ENCODE results near the gene MAEA. TPM values are rescaled to one million over a fixed set of nuclear protein-coding genes. Genes with fewer than 3 reads are reported as not detected.
A peak's percentile ranks its signal among the peaks of the same experiment; 100 is the strongest.

MAEA gene
- total and polyA plus RNA-seq, 2 experiments from 2014 or later = 66.6 to 73.2 TPM

- H2AFZ ChIP-seq = no peak overlapping the region
- 80% methylated on average over 11 of the region's 11 CpGs for WGBS (ENCODE audit: low lambda C conversion rate, missing lambda C conversion rate)
- H3K4me1 ChIP-seq (ENCODE audit: insufficient read depth) = peaks cover 3% of the 10 kb centered on the region
- no peak overlapping the region for H3K4me3 ChIP-seq
- H3K9me3 ChIP-seq (ENCODE audit: low read depth) = no peaks in the 10 kb centered on the region
- H3K27me3 ChIP-seq = no peaks in the 10 kb centered on the region
- peaks cover 9% of the 10 kb centered on the region for H3K79me2 ChIP-seq
- peaks cover under 1% of the 10 kb centered on the region for H4K20me1 ChIP-seq (ENCODE audit: insufficient read depth, poor library complexity, severe bottlenecking)
- no peak for DNase-seq (ENCODE audit: low spot score)
- no peak overlapping the region for H3K4me2 ChIP-seq
- no peaks in the 10 kb centered on the region for H3K9me2 ChIP-seq (replicated peaks; ENCODE audit: insufficient read depth)
- H3K36me3 ChIP-seq (replicated peaks; ENCODE audit: insufficient read depth, low read depth) = no peaks in the 10 kb centered on the region
- H3K27ac ChIP-seq = no peak overlapping the region
- TF ChIP-seq EZH2phosphoT487 (IDR thresholded peaks at IDR 0.05; ENCODE audit: low read depth, severe bottlenecking, unreplicated experiment) (no peak), EZH2 (IDR thresholded peaks at IDR 0.05; ENCODE audit: borderline replicate concordance) (no peak)
- TF ChIP-seq, protein P1, sequence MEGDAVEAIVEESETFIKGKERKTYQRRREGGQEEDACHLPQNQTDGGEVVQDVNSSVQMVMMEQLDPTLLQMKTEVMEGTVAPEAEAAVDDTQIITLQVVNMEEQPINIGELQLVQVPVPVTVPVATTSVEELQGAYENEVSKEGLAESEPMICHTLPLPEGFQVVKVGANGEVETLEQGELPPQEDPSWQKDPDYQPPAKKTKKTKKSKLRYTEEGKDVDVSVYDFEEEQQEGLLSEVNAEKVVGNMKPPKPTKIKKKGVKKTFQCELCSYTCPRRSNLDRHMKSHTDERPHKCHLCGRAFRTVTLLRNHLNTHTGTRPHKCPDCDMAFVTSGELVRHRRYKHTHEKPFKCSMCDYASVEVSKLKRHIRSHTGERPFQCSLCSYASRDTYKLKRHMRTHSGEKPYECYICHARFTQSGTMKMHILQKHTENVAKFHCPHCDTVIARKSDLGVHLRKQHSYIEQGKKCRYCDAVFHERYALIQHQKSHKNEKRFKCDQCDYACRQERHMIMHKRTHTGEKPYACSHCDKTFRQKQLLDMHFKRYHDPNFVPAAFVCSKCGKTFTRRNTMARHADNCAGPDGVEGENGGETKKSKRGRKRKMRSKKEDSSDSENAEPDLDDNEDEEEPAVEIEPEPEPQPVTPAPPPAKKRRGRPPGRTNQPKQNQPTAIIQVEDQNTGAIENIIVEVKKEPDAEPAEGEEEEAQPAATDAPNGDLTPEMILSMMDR (IDR thresholded peaks at IDR 0.05; ENCODE audit: poor library complexity) = no peak
Measured at GRCh38 chr4:1285151-1285789, 4.4 kb upstream of the MAEA start.

DNA sequence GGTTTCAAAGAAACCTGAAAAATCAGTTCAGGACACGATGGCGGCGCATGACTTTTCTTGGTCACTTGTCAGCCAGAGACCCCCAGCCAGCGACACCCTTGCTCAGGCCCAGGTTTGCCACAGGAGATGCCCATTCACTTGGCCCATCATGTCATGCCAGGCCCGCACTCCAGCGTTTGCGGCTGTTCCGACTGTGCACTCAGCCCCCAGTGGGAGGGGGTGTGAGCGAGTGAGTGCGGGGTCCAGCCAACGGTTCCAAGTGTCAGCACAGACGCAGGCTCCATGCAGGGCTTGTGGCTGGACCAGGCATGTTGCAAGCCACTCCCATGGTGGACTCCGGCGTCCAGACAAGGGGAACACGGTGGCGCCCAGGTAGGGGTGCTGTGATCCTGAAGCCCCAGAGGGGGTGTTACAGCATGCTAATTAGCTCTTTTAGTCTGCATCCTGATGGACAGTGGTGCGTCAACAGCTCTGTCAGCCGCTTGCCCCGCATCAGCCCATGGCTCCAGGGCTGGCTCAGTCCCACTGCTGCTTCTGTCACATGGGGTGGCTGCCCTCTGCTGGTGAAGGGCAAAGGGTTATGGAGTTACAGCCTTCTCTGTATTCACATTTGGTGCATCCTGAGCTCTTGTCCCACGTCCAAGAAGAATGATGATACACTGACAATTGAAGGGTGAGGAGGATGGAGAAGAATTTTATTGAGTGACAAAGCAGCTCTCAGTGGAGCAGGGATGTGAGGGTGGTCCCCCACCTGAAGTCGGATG, 3.7 kb upstream of the MAEA start:
- Histone ChIP-seq H3K79me2 (peaks cover 16% of the 10 kb centered on the region), H4K20me1 (ENCODE audit: insufficient read depth, poor library complexity, severe bottlenecking) (peaks cover 7% of the 10 kb centered on the region), H3K27me3 (no peaks in the 10 kb centered on the region), H3K9me2 (replicated peaks; ENCODE audit: insufficient read depth) (no peaks in the 10 kb centered on the region), H3K4me2 (no peak overlapping the region), H3K4me3 (no peak overlapping the region), H3K4me1 (ENCODE audit: insufficient read depth) (peaks cover 6% of the 10 kb centered on the region), H3K9me3 (ENCODE audit: low read depth) (no peaks in the 10 kb centered on the region), H2AFZ (no peak overlapping the region), H3K27ac (no peak overlapping the region), H3K36me3 (replicated peaks; ENCODE audit: insufficient read depth, low read depth) (no peaks in the 10 kb centered on the region)
- DNase-seq (ENCODE audit: low spot score) = peak; percentile 77
- TF ChIP-seq, protein P1 (IDR thresholded peaks at IDR 0.05; ENCODE audit: poor library complexity) = peak; percentile 59
- no peak for TF ChIP-seq EZH2phosphoT487 (IDR thresholded peaks at IDR 0.05; ENCODE audit: low read depth, severe bottlenecking, unreplicated experiment)
- WGBS (ENCODE audit: low lambda C conversion rate, missing lambda C conversion rate) = 62% methylated on average over 21 of the region's 21 CpGs

- peak overlapping the region; percentile 47 for H2AFZ ChIP-seq
- 68% methylated on average over 7 of the region's 7 CpGs for WGBS (ENCODE audit: low lambda C conversion rate, missing lambda C conversion rate)
- peak overlapping the region; percentile 83 for H3K4me2 ChIP-seq
- H3K9me3 ChIP-seq (ENCODE audit: low read depth) = no peaks in the 10 kb centered on the region
- H3K27me3 ChIP-seq = no peaks in the 10 kb centered on the region
- H3K4me3 ChIP-seq = peak overlapping the region; percentile 50
- no peaks in the 10 kb centered on the region for H3K36me3 ChIP-seq (replicated peaks; ENCODE audit: insufficient read depth, low read depth)
- peaks cover 44% of the 10 kb centered on the region for H3K79me2 ChIP-seq
- H4K20me1 ChIP-seq (ENCODE audit: insufficient read depth, poor library complexity, severe bottlenecking) = peaks cover 36% of the 10 kb centered on the region
- peak overlapping the region; percentile 9 for H3K27ac ChIP-seq
- TF ChIP-seq, protein P1 (IDR thresholded peaks at IDR 0.05; ENCODE audit: poor library complexity) = no peak
- TF ChIP-seq EZH2 (IDR thresholded peaks at IDR 0.05; ENCODE audit: borderline replicate concordance) (no peak), EZH2phosphoT487 (IDR thresholded peaks at IDR 0.05; ENCODE audit: low read depth, severe bottlenecking, unreplicated experiment) (no peak)
- no peaks in the 10 kb centered on the region for H3K9me2 ChIP-seq (replicated peaks; ENCODE audit: insufficient read depth)
- DNase-seq (ENCODE audit: low spot score) = no peak
- peaks cover 19% of the 10 kb centered on the region for H3K4me1 ChIP-seq (ENCODE audit: insufficient read depth)
Measured at GRCh38 chr4:1288786-1289185, 905 bp upstream of the MAEA start.
